Measurements from ENCODE around the gene PROSER2. TPM values are rescaled to one million over a fixed set of nuclear protein-coding genes. Genes with fewer than 3 reads are reported as not detected.

PROSER2 gene
- total and polyA plus RNA-seq, 2 of the 13 experiments (the other 11 are each of a cell fraction or from before 2014, with no cell fraction given) = 6.9 to 7.7 TPM

DNA sequence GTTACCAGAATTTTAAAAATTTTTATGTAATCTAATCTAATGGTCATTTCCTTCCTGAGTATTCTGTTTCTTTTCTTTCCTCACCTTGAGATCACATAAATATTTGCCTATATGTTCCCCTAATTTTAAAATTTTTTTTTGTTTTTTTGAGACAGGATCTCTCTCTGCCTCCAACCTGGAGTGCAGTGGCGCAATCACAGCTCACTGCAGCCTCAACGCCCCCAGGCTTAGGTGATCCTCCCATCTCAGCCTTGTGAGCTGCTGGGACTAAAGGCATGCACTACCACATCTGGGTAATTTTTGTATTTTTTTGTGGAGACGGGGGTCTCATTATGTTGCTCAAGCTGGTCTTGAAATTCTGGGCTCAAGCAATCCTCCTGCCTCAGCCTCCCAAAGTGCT is 4.1 kb upstream of the PROSER2 start:
- Histone ChIP-seq H2AFZ (ENCODE audit: low read length) (no peak overlapping the region), H4K20me1 (ENCODE audit: insufficient read depth, low read length) (no peaks in the 10 kb centered on the region), H3K9me3 (ENCODE audit: low read length) (no peaks in the 10 kb centered on the region), H3K27ac (ENCODE audit: extremely low read length, insufficient read depth, low read length) (no peak overlapping the region), H3K79me2 (ENCODE audit: insufficient read depth, low read length) (peaks cover 2% of the 10 kb centered on the region), H3K27me3 (ENCODE audit: control insufficient read depth in 1 of 2, insufficient read depth in 2 of 2, low read length in 2 of 2) (no peaks in the 10 kb centered on the region; a peak in 1 of 5 replicates), H3K4me3 (replicated peaks in 1 of 3; ENCODE audit: insufficient read depth in 1 of 3, low read depth in 2 of 3, low read length in 3 of 3) (no peak overlapping the region; a peak in 1 of 6 replicates), H3K36me3 (replicated peaks in 1 of 2; ENCODE audit: control insufficient read depth in 1 of 2, insufficient read depth in 2 of 2, low read length in 2 of 2) (no peaks in the 10 kb centered on the region), H3K4me1 (ENCODE audit: insufficient read depth, low read length) (peaks cover 31% of the 10 kb centered on the region), H3K9ac (ENCODE audit: insufficient read depth, low read depth, low read length) (no peak overlapping the region), H3K4me2 (ENCODE audit: low read depth, low read length) (no peak overlapping the region; the same call in 1 of the 2 replicates)
- FAIRE-seq (no peak), DNase-seq (ENCODE audit: low spot score) (no peak), ATAC-seq (no peak)
- TF ChIP-seq CENPX (CRISPR knock-in tag; IDR thresholded peaks at IDR 0.05) (no peak), ZNF331 (CRISPR knock-in tag; IDR thresholded peaks at IDR 0.05) (no peak), CEBPB (IDR thresholded peaks at IDR 0.05; ENCODE audit: borderline replicate concordance, low read depth, low read length) (0 out of 2 replicates have a peak, but pooled peaks have one; percentile 14), CEBPG (CRISPR knock-in tag; IDR thresholded peaks at IDR 0.05) (peak; percentile 46; the same call in 1 of the 2 replicates)
- CTCF ChIA-PET (ENCODE audit: low intra/inter-chr PET ratio, low total read pairs) = interaction anchor here (1.3 to 1.8 kb wide), 2 partner anchors 26 to 36 kb away, joined by 4 to 17 read pairs; no protein-coding TSS in a partner anchor
- in situ Hi-C loops (cut with HindIII; ENCODE audit: extremely low pct_ligation_motif_present, low pct_unique_long_range_greater_than_20kb) (no loop called here), intact Hi-C loops (cut with micrococcal nuclease; ENCODE audit: unreplicated experiment) (no loop called here)
- POLR2A ChIA-PET = interaction anchor here (0.8 kb wide), 1 partner anchor 26 kb away, joined by 3 read pairs; no protein-coding TSS in a partner anchor
- 11% methylated on average over 3 of the region's 3 CpGs for WGBS (ENCODE audit: low lambda C conversion rate)
- BruUV-seq (replicated peaks) = no TSS peak

DNA sequence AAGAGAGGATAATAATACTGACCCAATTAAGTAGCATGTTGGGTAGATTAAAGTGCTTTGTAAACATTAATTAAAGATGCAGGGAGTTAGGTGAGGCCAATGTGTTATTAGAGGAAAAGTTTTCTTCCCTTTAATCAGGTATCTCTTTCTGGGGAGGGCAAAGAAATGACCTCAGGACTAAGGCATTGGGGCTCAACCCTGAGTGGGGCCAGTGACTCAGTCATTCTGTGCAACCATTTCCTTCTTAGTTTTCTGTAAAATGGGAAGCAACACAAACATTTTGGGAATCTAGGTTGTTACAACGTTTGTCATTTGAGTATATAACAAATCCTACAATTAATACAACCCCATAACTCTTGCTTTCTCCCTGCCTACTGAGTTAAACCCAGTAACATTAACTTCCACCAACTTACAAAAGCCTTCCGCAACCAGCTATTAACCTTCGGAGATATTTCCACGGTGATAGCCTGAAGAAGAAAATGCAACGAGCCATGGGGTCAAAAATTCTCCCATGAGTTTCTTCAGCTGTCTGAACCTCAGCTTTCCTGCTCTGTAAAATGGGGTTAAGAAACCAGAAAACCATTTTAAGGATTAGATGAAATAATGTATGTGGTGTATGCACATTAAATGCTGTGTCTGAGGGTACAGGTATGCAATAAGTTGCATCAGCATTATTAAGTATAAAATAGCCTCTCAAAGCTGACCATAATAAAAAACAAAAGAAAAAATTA is 965 bp upstream of the PROSER2 start:
- Histone ChIP-seq H3K9me3 (ENCODE audit: low read length) (no peaks in the 10 kb centered on the region), H3K4me2 (ENCODE audit: low read depth, low read length) (no peak overlapping the region), H3K27me3 (ENCODE audit: control insufficient read depth in 1 of 2, insufficient read depth in 2 of 2, low read length in 2 of 2) (no peaks in the 10 kb centered on the region), H3K27ac (ENCODE audit: extremely low read length, insufficient read depth, low read length) (no peak overlapping the region), H3K4me1 (ENCODE audit: insufficient read depth, low read length) (peaks cover 44% of the 10 kb centered on the region), H4K20me1 (ENCODE audit: insufficient read depth, low read length) (peaks cover 6% of the 10 kb centered on the region; the same call in 1 of the 2 replicates), H2AFZ (ENCODE audit: low read length) (no peak overlapping the region), H3K79me2 (ENCODE audit: insufficient read depth, low read length) (peaks cover 31% of the 10 kb centered on the region), H3K4me3 (replicated peaks in 1 of 3; ENCODE audit: insufficient read depth in 1 of 3, low read depth in 2 of 3, low read length in 3 of 3) (no peak overlapping the region), H3K36me3 (replicated peaks in 1 of 2; ENCODE audit: control insufficient read depth in 1 of 2, insufficient read depth in 2 of 2, low read length in 2 of 2) (no peaks in the 10 kb centered on the region; a peak in 1 of 5 replicates), H3K9ac (ENCODE audit: insufficient read depth, low read depth, low read length) (no peak overlapping the region)
- DNase-seq (ENCODE audit: low spot score) (no peak), ATAC-seq (no peak), FAIRE-seq (no peak)
- BruUV-seq (replicated peaks) = no TSS peak
- CTCF ChIA-PET (ENCODE audit: low intra/inter-chr PET ratio, low total read pairs) = no interaction called here
- intact Hi-C loops (cut with micrococcal nuclease; ENCODE audit: unreplicated experiment) (loop anchor here (10.0 kb wide), 1 partner anchor 217 kb away; no protein-coding TSS in a partner anchor), in situ Hi-C loops (cut with HindIII; ENCODE audit: extremely low pct_ligation_motif_present, low pct_unique_long_range_greater_than_20kb) (no loop called here)
- POLR2A ChIA-PET = interaction anchor here (1.1 to 2.3 kb wide), 2 partner anchors 12 to 28 kb away, joined by 4 to 10 read pairs; no protein-coding TSS in a partner anchor
- WGBS (ENCODE audit: low lambda C conversion rate) = 41% methylated on average over 5 of the region's 5 CpGs
- TF ChIP-seq RCOR2 (CRISPR knock-in tag; IDR thresholded peaks at IDR 0.05) (0 out of 2 replicates have a peak, but pooled peaks have one; percentile 52), REXO4 (CRISPR knock-in tag; IDR thresholded peaks at IDR 0.05; ENCODE audit: borderline replicate concordance) (no peak), ZNF629 (CRISPR knock-in tag; conservative IDR thresholded peaks at IDR 0.05) (peak; percentile 96), ZNF614 (CRISPR knock-in tag; IDR thresholded peaks at IDR 0.05; ENCODE audit: borderline replicate concordance) (no peak), ADNP (CRISPR knock-in tag; IDR thresholded peaks at IDR 0.05) (0 out of 2 replicates have a peak, but pooled peaks have one; percentile 40), SMAD3 (CRISPR knock-in tag; IDR thresholded peaks at IDR 0.05) (no peak), RFXAP (CRISPR knock-in tag; IDR thresholded peaks at IDR 0.05; ENCODE audit: borderline replicate concordance) (no peak), ZMYM3 (CRISPR knock-in tag; IDR thresholded peaks at IDR 0.05) (peak; percentile 81), CBX1 (IDR thresholded peaks at IDR 0.05; ENCODE audit: low read depth) (no peak), MAFK (conservative IDR thresholded peaks at IDR 0.05 in 1 of 2, IDR thresholded peaks at IDR 0.05 in 1 of 2; ENCODE audit: low read length in 2 of 2) (peak in 1 of 2 experiments; percentile 38; a peak in 2 of 4 replicates), JDP2 (CRISPR knock-in tag; IDR thresholded peaks at IDR 0.05; ENCODE audit: borderline replicate concordance) (no peak), JARID2 (CRISPR knock-in tag; IDR thresholded peaks at IDR 0.05; ENCODE audit: insufficient replicate concordance) (no peak), KDM1A (CRISPR knock-in tag; IDR thresholded peaks at IDR 0.05) (peak; percentile 75)
- TF ChIP-seq, protein P1, sequence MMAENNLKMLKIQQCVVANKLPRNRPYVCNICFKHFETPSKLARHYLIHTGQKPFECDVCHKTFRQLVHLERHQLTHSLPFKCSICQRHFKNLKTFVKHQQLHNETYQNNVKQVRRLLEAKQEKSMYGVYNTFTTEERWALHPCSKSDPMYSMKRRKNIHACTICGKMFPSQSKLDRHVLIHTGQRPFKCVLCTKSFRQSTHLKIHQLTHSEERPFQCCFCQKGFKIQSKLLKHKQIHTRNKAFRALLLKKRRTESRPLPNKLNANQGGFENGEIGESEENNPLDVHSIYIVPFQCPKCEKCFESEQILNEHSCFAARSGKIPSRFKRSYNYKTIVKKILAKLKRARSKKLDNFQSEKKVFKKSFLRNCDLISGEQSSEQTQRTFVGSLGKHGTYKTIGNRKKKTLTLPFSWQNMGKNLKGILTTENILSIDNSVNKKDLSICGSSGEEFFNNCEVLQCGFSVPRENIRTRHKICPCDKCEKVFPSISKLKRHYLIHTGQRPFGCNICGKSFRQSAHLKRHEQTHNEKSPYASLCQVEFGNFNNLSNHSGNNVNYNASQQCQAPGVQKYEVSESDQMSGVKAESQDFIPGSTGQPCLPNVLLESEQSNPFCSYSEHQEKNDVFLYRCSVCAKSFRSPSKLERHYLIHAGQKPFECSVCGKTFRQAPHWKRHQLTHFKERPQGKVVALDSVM (CRISPR knock-in tag; IDR thresholded peaks at IDR 0.05) = no peak

Measured in HepG2 (cell line).